ENCODE data around the gene TC2N.

The TC2N gene

GRCh38 chr14:91817566-91818325 is 49.6 kb downstream of the TC2N start:
- no peak for TF ChIP-seq CTCF (IDR thresholded peaks at IDR 0.05)

DNA sequence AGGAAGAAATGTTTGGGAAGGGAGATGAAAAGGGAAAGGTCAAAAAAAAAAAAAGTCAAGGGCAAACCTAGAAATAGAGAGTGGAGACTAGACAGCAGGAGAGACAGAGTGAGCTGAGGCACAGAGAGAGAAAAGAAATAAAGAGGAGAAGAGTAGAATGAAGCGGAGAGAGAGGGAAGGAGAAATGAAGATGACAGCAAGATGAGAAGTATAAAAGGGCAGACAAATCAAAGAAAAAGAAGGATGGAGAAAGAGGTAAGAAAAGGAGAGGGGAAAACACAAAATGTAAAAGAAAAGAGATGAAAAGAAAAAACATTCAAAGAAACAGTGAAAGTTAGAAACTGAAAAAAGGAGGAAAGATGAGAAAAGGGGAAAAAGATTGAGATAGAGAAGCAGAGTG is 53.0 kb downstream of the TC2N start:
- no peak for TF ChIP-seq CTCF (IDR thresholded peaks at IDR 0.05)

DNA sequence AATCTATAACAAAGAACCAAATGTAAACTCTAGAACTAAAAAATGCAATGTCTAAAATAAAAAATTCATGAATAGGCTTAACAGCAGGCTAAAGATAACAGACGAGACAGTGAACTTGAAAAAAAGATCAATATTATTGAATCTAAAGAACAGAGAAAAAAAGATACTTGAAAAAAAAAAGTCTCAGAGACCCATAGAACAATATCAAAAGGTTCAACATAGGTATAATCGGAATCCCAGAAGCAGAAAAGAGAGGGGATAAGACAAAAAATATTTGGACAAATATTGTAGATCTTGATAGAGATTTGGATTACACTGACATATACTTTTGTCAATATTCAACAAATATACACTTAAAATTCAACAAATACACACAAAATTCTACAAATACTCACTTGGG is 56.6 kb downstream of the TC2N start:
- TF ChIP-seq CTCF (IDR thresholded peaks at IDR 0.05) = no peak

GRCh38 chr14:91806716-91807115 is 60.6 kb downstream of the TC2N start:
- TF ChIP-seq CTCF (IDR thresholded peaks at IDR 0.05) = no peak

DNA sequence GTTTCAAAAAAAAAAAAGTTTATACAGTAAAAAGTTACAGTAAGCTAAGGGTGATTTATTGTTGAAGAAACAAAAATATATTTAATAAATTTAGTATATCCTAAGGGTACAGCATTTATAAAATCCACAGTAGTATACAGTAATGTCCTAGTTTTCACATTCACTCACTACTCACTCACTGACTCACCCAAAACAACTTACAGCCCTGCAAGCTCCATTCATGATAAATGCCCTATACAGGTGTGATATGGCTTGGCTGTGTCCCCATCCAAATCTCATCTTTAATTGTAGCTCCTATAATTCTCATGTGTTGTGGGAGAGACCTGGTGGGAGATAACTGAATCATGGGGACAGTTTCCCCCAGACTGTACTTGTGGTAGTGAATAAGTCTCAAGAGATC is 61.7 kb downstream of the TC2N start:
- TF ChIP-seq CTCF (IDR thresholded peaks at IDR 0.05) = no peak

DNA sequence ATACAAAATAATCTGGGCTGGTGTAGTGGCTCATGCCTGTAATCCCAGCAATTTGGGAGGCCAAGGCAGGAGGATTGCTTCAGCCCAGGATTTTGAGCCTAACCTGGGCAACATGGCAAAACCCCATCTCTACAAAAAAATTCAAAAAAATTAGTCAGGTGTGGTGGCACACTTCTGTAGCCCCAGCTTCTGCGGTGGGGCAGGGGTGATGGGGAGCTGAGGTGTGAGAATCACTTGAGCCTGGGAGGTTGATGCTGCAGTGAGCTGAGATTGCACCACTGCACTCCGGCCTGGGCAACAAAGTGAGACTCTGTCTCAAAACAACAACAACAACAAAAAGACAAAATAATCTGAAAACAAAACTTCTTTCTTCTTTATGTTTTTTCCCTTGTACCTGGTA is 66.0 kb downstream of the TC2N start:
- no peak for TF ChIP-seq CTCF (IDR thresholded peaks at IDR 0.05)

- no peak for TF ChIP-seq CTCF (IDR thresholded peaks at IDR 0.05)
Observed at GRCh38 chr14:91796617-91797347, 70.6 kb downstream of the TC2N start.

Data from LNCAP (cell line).